ENCODE data around the gene AATK. TPM values are rescaled to one million over a fixed set of nuclear protein-coding genes. Genes with fewer than 3 reads are reported as not detected.

The AATK gene
- polyA plus RNA-seq, 1 donor (not counting 4 experiments of a cell fraction or from before 2014, with no cell fraction given): 0.16 TPM

DNA sequence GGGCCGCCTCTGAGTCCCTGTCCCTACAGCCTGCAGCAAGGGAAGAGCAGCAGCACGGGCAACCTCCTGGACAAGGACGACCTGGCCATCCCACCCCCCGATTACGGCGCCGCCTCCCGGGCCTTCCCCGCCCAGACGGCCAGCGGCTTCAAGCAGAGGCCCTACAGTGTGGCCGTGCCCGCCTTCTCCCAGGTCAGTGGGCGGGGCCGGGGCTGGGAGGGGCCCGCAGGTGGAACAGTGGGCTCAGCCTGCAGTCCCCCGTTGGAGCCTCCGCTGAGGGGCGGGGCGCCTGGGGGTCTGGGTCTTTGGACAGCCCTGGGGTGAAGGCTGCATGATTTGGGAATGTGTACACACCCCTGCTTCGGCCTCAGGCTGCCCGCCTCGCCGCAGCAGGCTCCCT, 59.3 kb downstream of the AATK start:
- no peak overlapping the region for H3K4me3 ChIP-seq (ENCODE audit: control insufficient read depth in 2 of 3, extremely low read depth in 1 of 3, insufficient read depth in 2 of 3, low read depth in 1 of 3, low read length in 3 of 3)
- FAIRE-seq: no peak
- dilution Hi-C loops (cut with MboI; ENCODE audit: extremely low pct_ligation_motif_present, low sequenced_read_pairs): no loop called here
- H2AFZ ChIP-seq (ENCODE audit: control insufficient read depth, low read length): no peak overlapping the region
- H3K27me3 ChIP-seq (ENCODE audit: control insufficient read depth, extremely low read depth, insufficient read depth, low read length): no peaks in the 10 kb centered on the region
- TF ChIP-seq, protein P1, sequence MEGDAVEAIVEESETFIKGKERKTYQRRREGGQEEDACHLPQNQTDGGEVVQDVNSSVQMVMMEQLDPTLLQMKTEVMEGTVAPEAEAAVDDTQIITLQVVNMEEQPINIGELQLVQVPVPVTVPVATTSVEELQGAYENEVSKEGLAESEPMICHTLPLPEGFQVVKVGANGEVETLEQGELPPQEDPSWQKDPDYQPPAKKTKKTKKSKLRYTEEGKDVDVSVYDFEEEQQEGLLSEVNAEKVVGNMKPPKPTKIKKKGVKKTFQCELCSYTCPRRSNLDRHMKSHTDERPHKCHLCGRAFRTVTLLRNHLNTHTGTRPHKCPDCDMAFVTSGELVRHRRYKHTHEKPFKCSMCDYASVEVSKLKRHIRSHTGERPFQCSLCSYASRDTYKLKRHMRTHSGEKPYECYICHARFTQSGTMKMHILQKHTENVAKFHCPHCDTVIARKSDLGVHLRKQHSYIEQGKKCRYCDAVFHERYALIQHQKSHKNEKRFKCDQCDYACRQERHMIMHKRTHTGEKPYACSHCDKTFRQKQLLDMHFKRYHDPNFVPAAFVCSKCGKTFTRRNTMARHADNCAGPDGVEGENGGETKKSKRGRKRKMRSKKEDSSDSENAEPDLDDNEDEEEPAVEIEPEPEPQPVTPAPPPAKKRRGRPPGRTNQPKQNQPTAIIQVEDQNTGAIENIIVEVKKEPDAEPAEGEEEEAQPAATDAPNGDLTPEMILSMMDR (optimal IDR thresholded peaks at IDR 0.05 in 1 of 3, IDR thresholded peaks at IDR 0.05 in 1 of 3, conservative IDR thresholded peaks at IDR 0.05 in 1 of 3; ENCODE audit: extremely low read depth in 1 of 3, insufficient read depth in 2 of 3, low read length in 3 of 3): no peak
- no peak for TF ChIP-seq EZH2 (IDR thresholded peaks at IDR 0.05; ENCODE audit: low read length)
- no peak overlapping the region for H3K4me2 ChIP-seq (ENCODE audit: control insufficient read depth, extremely low read depth, insufficient read depth, low read depth, low read length)
- H3K36me3 ChIP-seq (ENCODE audit: control insufficient read depth in 2 of 2, extremely low read depth in 1 of 2, insufficient read depth in 2 of 2, low read length in 2 of 2): peaks cover 33 to 38% of the 10 kb centered on the region in 2 experiments
- H4K20me1 ChIP-seq (ENCODE audit: control insufficient read depth, extremely low read depth, insufficient read depth, low read length): no peaks in the 10 kb centered on the region
- no peak overlapping the region for H3K27ac ChIP-seq (ENCODE audit: control insufficient read depth, insufficient read depth, low read length)
- no peaks in the 10 kb centered on the region for H3K9me1 ChIP-seq (ENCODE audit: control insufficient read depth, extremely low read depth, insufficient read depth, low read length)
- DNase-seq (ENCODE audit: low read depth, low spot score): no peak
- H3K9me3 ChIP-seq (ENCODE audit: control insufficient read depth, low read depth, low read length): no peaks in the 10 kb centered on the region
- no peaks in the 10 kb centered on the region for H3K79me2 ChIP-seq (ENCODE audit: control insufficient read depth, insufficient read depth, low read length)
- peaks cover 3% of the 10 kb centered on the region for H3K4me1 ChIP-seq (ENCODE audit: control insufficient read depth, extremely low read depth, insufficient read depth, low read length)
- no peak overlapping the region for H3K9ac ChIP-seq (ENCODE audit: control insufficient read depth, extremely low read depth, insufficient read depth, low read length)

DNA sequence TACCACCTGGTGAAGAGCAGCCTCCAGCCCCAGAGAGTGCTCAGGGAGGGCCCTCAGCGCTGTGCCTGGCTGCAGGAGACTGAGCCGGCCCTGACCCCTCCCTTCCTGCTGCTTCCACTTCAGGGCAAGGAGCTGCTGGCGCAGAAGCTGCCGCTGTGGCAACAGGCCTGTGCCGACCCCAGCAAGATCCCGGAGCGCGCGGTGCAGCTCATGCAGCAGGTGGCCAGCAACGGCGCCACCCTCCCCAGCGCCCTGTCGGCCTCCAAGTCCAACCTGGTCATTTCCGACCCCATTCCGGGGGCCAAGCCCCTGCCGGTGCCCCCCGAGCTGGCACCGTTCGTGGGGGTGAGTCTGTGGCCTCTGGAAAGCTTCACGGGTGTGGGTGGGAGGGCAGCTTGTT, 62.6 kb downstream of the AATK start:
- Histone ChIP-seq H3K9ac (ENCODE audit: control insufficient read depth, extremely low read depth, insufficient read depth, low read length) (no peak overlapping the region), H3K4me2 (ENCODE audit: control insufficient read depth, extremely low read depth, insufficient read depth, low read depth, low read length) (no peak overlapping the region), H3K9me3 (ENCODE audit: control insufficient read depth, low read depth, low read length) (no peaks in the 10 kb centered on the region), H3K79me2 (ENCODE audit: control insufficient read depth, insufficient read depth, low read length) (peaks cover 4% of the 10 kb centered on the region), H3K4me3 (ENCODE audit: control insufficient read depth in 2 of 3, extremely low read depth in 1 of 3, insufficient read depth in 2 of 3, low read depth in 1 of 3, low read length in 3 of 3) (no peak overlapping the region), H4K20me1 (ENCODE audit: control insufficient read depth, extremely low read depth, insufficient read depth, low read length) (no peaks in the 10 kb centered on the region), H2AFZ (ENCODE audit: control insufficient read depth, low read length) (no peak overlapping the region), H3K36me3 (ENCODE audit: control insufficient read depth in 2 of 2, extremely low read depth in 1 of 2, insufficient read depth in 2 of 2, low read length in 2 of 2) (peaks cover 47 to 54% of the 10 kb centered on the region in 2 experiments), H3K4me1 (ENCODE audit: control insufficient read depth, extremely low read depth, insufficient read depth, low read length) (peaks cover 3% of the 10 kb centered on the region), H3K27ac (ENCODE audit: control insufficient read depth, insufficient read depth, low read length) (no peak overlapping the region), H3K27me3 (ENCODE audit: control insufficient read depth, extremely low read depth, insufficient read depth, low read length) (no peaks in the 10 kb centered on the region), H3K9me1 (ENCODE audit: control insufficient read depth, extremely low read depth, insufficient read depth, low read length) (no peaks in the 10 kb centered on the region)
- FAIRE-seq (no peak), DNase-seq (ENCODE audit: low read depth, low spot score) (no peak)
- dilution Hi-C loops (cut with MboI; ENCODE audit: extremely low pct_ligation_motif_present, low sequenced_read_pairs): no loop called here
- TF ChIP-seq, protein P1 (optimal IDR thresholded peaks at IDR 0.05 in 1 of 3, IDR thresholded peaks at IDR 0.05 in 1 of 3, conservative IDR thresholded peaks at IDR 0.05 in 1 of 3; ENCODE audit: extremely low read depth in 1 of 3, insufficient read depth in 2 of 3, low read length in 3 of 3): no peak
- TF ChIP-seq EZH2 (IDR thresholded peaks at IDR 0.05; ENCODE audit: low read length): no peak

All from keratinocyte (primary cell).